ENCODE measurements around the gene KCNC1.

The KCNC1 gene

GRCh38 chr11:17812865-17813187 is 78.2 kb downstream of the KCNC1 start:
- no peaks in the 10 kb centered on the region for H3K27me3 Mint-ChIP-seq (ENCODE audit: low read depth)
- H3K9me3 Mint-ChIP-seq = peaks cover 2% of the 10 kb centered on the region
- TF ChIP-seq, protein P1, sequence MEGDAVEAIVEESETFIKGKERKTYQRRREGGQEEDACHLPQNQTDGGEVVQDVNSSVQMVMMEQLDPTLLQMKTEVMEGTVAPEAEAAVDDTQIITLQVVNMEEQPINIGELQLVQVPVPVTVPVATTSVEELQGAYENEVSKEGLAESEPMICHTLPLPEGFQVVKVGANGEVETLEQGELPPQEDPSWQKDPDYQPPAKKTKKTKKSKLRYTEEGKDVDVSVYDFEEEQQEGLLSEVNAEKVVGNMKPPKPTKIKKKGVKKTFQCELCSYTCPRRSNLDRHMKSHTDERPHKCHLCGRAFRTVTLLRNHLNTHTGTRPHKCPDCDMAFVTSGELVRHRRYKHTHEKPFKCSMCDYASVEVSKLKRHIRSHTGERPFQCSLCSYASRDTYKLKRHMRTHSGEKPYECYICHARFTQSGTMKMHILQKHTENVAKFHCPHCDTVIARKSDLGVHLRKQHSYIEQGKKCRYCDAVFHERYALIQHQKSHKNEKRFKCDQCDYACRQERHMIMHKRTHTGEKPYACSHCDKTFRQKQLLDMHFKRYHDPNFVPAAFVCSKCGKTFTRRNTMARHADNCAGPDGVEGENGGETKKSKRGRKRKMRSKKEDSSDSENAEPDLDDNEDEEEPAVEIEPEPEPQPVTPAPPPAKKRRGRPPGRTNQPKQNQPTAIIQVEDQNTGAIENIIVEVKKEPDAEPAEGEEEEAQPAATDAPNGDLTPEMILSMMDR (IDR thresholded peaks at IDR 0.05; ENCODE audit: unreplicated experiment in 3 of 3) = no peak
- no peaks in the 10 kb centered on the region for H3K36me3 Mint-ChIP-seq (ENCODE audit: low read depth)
- no peak overlapping the region for H3K4me3 Mint-ChIP-seq
- peak overlapping the region in 2 of 3 experiments; percentile 21 to 70 for H3K27ac Mint-ChIP-seq
- H3K4me1 Mint-ChIP-seq = peaks cover 46% of the 10 kb centered on the region

DNA sequence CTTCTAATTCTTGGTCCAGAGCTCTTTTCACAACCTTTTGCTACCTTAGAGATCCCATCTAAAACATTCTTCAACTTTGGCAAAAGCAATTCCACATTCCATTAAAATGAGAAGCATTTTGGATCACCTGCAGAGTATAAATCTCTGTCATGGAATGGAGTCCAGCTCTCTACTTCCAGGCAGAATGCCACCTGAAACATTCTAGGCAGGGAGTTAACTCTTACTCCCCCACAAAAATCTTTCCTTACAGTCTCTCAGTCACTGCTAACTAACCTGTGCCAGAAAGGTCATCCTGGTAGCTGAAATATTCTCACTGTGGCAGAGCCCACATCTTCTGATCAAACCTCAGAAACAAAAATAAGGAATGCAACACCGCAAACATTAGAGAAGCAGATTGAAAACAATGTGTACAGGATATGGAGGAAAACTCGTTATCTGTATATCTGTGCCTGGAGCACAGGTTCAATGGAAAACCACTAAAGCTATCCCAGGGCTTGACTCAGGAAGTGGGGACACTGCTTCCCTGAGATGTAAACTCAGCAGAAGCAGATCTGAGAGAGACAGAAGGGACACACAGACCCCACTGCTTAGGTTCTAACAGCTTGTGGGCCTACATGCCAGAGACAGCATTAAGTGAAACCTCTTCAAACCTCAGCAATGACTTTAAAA is 78.9 kb downstream of the KCNC1 start:
- H3K36me3 Mint-ChIP-seq (ENCODE audit: low read depth) = no peaks in the 10 kb centered on the region
- peaks cover 2% of the 10 kb centered on the region for H3K9me3 Mint-ChIP-seq
- peak overlapping the region; percentile 43 to 72 (median 70) for H3K27ac Mint-ChIP-seq
- H3K4me3 Mint-ChIP-seq = no peak overlapping the region
- no peaks in the 10 kb centered on the region for H3K27me3 Mint-ChIP-seq (ENCODE audit: low read depth)
- TF ChIP-seq, protein P1 (IDR thresholded peaks at IDR 0.05; ENCODE audit: unreplicated experiment in 3 of 3) = no peak
- peaks cover 46% of the 10 kb centered on the region for H3K4me1 Mint-ChIP-seq

- Mint-ChIP-seq H3K36me3 (ENCODE audit: low read depth) (no peaks in the 10 kb centered on the region), H3K27me3 (ENCODE audit: low read depth) (no peaks in the 10 kb centered on the region), H3K9me3 (no peaks in the 10 kb centered on the region), H3K4me1 (peaks cover 46% of the 10 kb centered on the region), H3K4me3 (no peak overlapping the region), H3K27ac (no peak overlapping the region)
- TF ChIP-seq, protein P1 (IDR thresholded peaks at IDR 0.05; ENCODE audit: unreplicated experiment in 3 of 3) = no peak
These were observed 80.0 kb downstream of the KCNC1 start for GRCh38 chr11:17814546-17814945.

- H3K4me1 Mint-ChIP-seq = peaks cover 34% of the 10 kb centered on the region
- peak overlapping the region in 2 of 3 experiments; percentile 13 to 41 for H3K27ac Mint-ChIP-seq
- H3K36me3 Mint-ChIP-seq (ENCODE audit: low read depth) = no peaks in the 10 kb centered on the region
These were observed 81.8 kb downstream of the KCNC1 start for GRCh38 chr11:17816232-17816931.

GRCh38 chr11:17821648-17822400 is 87.2 kb downstream of the KCNC1 start:
- Mint-ChIP-seq H3K27me3 (ENCODE audit: low read depth) (peaks cover 3% of the 10 kb centered on the region), H3K9me3 (no peaks in the 10 kb centered on the region), H3K4me3 (no peak overlapping the region), H3K4me1 (peaks cover 7% of the 10 kb centered on the region), H3K36me3 (ENCODE audit: low read depth) (no peaks in the 10 kb centered on the region), H3K27ac (peak overlapping the region in 1 of 3 experiments; percentile 8)
- TF ChIP-seq, protein P1 (IDR thresholded peaks at IDR 0.05; ENCODE audit: unreplicated experiment in 3 of 3) = no peak

More at GRCh38 chr11:17816232-17816931, 81.8 kb downstream of the KCNC1 start:
- TF ChIP-seq, protein P1 (IDR thresholded peaks at IDR 0.05; ENCODE audit: unreplicated experiment in 3 of 3) = no peak
- H3K4me3 Mint-ChIP-seq = no peak overlapping the region
- no peaks in the 10 kb centered on the region for H3K27me3 Mint-ChIP-seq (ENCODE audit: low read depth)
- H3K9me3 Mint-ChIP-seq = no peaks in the 10 kb centered on the region

Measured in nephron (organoid).